Upper lobe of left lung (tissue), 4 donors: ENCODE data around the gene SEC16A.
A peak's percentile ranks its signal among the peaks of the same experiment; 100 is the strongest.

ENCODE experiments used
- EP300 ChIP-seq, 4 donors: sonication (generic); formaldehyde crosslinking; IDR thresholded peaks; one replicate each; pipeline ENCODE4 v1.5.1; 2017; ENCODE audit warnings: antibody characterized with exemption in 4 of 4, control low read depth in 2 of 4
- POLR2AphosphoS5 ChIP-seq, 2 donors: sonication (generic); formaldehyde crosslinking; IDR thresholded peaks; one replicate each; pipeline ENCODE4 v1.5.1; 2017; ENCODE audit warnings: antibody characterized with exemption in 2 of 2
- TF ChIP-seq, protein P1 (sequence below), 6 experiments: fragments of 450-650 bp in 4 of 6; fragments of 200-600 bp in 2 of 6; sonication (generic) in 2 of 6; IDR thresholded peaks; one replicate each; pipeline ENCODE4 v1.5.1; 2016 to 2019; ENCODE audit warnings: antibody characterized with exemption in 6 of 6

DNA sequence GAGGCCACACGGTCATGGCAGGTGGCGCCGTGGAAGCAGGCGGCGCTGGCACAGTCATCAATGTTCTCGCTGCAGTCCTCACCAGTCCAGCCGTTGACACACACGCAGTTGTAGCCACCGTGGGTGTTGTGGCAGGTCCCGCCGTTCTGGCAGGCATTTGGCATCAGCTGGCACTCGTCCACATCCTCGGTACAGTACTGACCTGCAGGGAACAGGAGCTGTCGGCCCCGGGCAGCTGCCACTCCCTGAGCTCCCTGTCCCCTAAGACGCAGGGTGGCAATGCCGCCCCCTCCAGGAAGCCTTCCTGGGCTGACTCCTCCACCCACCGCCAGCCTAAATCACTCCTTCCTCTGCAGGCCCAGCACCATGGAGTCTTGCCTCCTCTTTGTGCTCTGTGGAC, 35.8 kb upstream of the SEC16A start:
- TF ChIP-seq EP300 (IDR thresholded peaks at IDR 0.05) (no peak), POLR2AphosphoS5 (IDR thresholded peaks at IDR 0.05) (peak in 1 of 2 donors; percentile 21)
- TF ChIP-seq, protein P1, sequence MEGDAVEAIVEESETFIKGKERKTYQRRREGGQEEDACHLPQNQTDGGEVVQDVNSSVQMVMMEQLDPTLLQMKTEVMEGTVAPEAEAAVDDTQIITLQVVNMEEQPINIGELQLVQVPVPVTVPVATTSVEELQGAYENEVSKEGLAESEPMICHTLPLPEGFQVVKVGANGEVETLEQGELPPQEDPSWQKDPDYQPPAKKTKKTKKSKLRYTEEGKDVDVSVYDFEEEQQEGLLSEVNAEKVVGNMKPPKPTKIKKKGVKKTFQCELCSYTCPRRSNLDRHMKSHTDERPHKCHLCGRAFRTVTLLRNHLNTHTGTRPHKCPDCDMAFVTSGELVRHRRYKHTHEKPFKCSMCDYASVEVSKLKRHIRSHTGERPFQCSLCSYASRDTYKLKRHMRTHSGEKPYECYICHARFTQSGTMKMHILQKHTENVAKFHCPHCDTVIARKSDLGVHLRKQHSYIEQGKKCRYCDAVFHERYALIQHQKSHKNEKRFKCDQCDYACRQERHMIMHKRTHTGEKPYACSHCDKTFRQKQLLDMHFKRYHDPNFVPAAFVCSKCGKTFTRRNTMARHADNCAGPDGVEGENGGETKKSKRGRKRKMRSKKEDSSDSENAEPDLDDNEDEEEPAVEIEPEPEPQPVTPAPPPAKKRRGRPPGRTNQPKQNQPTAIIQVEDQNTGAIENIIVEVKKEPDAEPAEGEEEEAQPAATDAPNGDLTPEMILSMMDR (IDR thresholded peaks at IDR 0.05): no peak
